Measurements from ENCODE around the gene DUSP28.

The DUSP28 gene

DNA sequence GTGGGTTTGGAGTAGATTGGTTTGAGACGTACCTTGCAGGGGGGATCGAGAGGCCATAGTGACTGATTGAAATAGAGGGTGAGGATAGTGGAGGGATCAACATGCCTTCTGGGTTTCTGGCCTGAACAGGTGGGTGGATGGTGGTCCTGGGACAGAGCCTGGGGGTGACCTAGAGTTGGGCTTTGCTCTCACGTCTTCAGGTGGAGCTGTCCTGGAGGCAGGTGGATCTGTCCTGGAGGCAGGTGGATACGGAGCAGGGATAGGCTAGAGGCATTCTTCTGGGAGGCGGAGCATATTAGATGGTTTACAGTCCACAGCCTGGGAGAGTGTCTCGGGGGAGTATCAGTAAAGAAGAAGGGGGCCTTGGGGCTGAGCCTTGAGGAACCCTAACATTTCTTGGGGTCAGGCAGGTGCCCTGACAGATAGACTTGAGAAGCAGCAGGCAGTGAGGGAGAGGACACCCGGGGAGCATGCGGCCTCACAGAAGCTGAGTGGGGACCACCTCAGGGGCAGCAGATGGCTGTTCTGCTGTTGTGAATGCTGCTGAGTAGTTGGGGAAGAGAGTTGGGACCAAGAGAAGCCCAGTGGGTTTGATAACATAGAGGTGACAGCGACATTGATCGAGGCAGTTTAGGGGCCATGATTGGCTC lies 28.0 kb downstream of the DUSP28 start:
- DNase-seq = no peak

DNA sequence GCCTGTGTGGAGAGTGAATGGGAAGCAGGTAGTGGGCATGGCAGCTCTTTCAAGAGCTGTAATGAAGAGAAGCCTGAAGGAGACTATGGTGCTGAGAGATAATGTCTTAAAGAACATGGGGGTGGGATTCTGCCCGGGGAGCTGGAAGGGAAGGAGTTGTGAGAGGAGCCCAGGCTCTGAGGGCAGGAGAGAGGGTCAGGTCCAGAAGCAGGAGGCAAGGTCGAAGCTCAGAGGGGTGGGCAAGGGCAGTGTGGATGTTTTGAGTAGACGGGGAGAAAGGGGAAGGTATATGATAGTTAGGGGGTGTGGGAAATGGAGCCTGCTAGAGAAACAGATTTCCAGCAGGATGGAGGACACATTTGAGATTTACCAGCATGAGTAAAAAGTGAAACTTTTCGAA lies 28.5 kb downstream of the DUSP28 start:
- no peak for DNase-seq

DNA sequence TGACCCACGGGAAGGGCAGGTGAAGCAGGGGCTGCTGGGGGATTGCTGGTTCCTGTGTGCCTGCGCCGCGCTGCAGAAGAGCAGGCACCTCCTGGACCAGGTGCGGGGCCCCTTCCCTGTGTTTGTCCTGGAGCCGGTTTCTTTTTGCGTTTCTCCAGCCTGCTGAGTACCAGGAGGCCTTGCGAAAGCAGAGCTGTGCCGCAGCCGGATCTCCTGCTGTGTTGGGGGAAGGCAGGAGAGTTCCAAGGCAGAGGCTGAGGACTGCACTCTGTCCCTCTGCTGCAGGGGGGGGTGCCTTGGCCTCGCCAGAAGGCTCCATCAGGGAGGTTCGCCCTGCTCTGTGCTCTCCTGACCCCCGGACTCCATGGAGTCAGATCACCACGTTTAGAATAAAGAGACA lies 29.2 kb downstream of the DUSP28 start:
- no peak for DNase-seq

GRCh38 chr2:240589850-240590525 lies 29.8 kb downstream of the DUSP28 start:
- no peak for DNase-seq

- no peak for DNase-seq
These were observed 30.5 kb downstream of the DUSP28 start for GRCh38 chr2:240590681-240591111.

DNA sequence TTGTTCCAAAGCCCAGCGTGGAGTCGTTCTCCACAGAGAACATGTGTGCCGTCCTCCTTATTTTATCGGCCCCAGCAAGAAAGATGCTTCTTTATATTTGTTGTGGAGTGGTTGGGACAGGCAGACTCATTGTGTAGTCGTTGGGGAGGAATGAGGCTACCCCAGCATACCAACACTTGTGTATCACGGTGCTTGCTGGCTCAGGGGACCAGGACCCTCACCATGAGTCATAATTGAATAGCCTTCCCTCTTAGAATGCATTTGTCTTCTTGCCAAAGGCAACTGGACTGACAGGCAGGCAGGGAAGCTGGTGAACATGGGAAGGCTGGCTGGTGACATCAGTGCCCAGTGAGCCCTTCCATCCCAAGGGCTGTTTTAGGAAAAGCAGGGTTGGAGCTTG lies 31.1 kb downstream of the DUSP28 start:
- DNase-seq = peak; percentile 55

DNA sequence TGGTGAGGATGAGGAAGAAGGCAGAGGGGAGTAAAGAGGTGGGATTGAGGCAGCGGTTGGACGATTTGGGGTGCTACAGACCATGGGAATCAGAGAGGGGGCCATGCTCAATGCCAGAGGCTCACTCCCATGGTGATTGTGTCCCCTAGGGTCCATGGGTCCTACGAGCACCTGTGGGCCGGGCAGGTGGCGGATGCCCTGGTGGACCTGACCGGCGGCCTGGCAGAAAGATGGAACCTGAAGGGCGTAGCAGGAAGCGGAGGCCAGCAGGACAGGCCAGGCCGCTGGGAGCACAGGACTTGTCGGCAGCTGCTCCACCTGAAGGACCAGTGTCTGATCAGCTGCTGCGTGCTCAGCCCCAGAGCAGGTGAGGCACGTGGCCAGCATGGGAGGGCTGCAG lies 31.6 kb downstream of the DUSP28 start:
- no peak for DNase-seq

GRCh38 chr2:240593026-240593702 lies 33.0 kb downstream of the DUSP28 start:
- DNase-seq = no peak

DNA sequence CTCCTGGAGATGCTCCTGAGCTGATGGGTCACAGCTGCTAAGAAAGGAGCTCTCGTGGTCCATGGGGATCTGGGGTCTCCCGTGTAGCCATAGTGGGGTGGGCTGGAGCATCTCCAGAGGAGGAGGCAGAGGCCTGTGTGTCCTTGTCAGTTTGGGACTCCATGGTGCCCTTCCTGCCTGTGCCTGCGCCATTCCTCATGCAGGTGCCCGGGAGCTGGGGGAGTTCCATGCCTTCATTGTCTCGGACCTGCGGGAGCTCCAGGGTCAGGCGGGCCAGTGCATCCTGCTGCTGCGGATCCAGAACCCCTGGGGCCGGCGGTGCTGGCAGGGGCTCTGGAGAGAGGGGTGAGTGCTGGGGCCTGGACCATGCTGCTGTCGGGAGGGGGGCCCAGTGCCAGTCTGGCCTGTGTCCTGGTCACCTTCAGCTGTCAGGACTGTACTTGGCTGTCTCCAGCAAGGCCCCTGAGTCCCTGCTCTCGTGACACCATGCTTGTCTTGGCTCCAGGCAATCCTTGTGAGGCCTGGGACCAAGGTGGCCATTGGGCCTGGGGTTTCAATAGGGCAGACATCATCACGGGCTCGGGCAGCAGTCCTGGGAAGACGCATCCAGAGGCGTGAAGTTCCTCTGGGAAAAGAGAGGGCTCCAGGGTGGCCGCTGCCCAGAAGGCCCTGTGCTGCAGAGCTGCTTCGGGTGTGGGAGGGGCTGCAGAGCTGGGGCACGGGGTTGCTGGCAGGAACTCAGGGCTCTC lies 33.7 kb downstream of the DUSP28 start:
- DNase-seq = no peak

DNA sequence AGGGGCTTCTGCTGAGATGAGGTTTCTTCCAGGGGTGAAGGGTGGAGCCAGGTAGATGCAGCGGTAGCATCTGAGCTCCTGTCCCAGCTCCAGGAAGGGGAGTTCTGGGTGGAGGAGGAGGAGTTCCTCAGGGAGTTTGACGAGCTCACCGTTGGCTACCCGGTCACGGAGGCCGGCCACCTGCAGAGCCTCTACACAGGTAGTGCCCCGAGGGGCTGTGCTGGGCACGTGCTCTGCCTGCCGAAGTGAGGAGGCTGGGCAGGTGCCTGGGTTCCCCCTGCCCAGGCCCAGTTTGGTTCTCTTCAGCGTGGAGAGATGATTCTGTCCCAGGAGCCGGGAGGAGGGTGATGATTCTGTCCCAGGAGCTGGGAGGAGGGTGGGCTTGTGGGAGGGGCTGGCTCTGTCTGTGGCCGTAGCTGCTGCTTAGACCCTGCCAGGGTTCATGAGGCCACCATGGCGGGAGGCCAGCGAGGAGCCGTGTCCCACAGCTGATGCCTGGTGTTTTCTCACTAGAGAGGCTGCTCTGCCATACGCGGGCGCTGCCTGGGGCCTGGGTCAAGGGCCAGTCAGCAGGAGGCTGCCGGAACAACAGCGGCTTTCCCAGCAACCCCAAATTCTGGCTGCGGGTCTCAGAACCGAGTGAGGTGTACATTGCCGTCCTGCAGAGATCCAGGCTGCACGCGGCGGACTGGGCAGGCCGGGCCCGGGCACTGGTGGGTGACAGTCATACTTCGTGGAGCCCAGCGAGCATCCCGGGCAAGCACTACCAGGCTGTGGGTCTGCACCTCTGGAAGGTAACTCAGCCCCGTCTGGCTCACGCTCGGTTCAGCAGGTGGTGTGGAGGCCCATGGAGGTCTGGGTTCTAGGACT lies 34.6 kb downstream of the DUSP28 start:
- no peak for DNase-seq

DNA sequence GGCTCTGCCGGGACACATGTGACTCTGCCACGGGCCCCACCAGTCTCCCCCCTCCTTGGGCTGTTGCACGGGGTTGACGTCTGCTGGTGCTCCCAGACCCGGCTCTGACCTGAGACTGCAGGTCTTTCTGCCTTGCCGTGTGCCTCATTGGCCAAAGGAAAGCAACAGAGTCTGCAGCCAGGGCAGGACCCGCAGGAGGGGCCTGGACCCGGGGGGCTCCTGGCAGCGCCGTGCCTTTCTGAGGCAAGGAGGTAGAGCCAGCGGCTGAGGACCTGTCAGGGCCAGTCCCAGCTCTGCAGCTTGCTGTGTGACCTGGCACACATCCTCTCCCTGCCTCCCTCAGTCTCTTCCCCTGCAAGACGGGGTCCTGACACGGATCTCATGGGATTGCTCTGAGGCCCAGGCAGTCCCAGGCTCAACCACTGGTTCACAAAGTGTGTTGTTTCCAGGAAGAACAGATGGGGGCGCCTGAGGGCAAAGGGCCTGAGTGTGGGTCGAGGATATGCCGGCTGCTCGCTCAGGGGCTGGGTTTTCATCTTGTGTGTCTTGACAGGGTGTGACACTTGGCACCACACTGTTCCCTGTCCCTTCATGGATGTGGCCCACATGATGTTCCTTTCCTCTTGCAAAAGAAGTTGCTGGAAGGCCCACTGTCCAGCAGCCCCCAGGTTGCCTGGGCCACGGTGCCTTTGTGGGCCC lies 35.4 kb downstream of the DUSP28 start:
- DNase-seq = no peak

- no peak for DNase-seq
These were observed 35.9 kb downstream of the DUSP28 start for GRCh38 chr2:240596080-240596460.

DNA sequence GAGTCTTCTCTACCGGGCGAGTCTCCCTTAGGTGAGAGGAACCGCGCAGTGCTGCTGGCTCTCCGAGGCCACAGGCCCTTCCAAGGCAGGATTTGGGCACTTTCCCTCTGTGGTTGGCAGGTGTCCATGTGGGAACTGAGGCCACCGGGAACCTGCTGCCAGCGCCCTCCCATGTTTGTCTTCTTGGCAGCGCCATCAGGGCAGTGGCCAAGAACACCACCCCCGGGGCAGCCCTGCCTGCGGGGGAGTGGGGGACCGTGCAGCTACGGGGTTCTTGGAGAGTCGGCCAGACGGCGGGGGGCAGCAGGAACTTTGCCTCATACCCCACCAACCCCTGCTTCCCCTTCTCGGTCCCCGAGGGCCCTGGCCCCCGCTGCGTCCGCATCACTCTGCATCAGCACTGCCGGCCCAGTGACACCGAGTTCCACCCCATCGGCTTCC lies 36.4 kb downstream of the DUSP28 start:
- DNase-seq = no peak

GRCh38 chr2:240597054-240597418 lies 36.9 kb downstream of the DUSP28 start:
- no peak for DNase-seq

DNA sequence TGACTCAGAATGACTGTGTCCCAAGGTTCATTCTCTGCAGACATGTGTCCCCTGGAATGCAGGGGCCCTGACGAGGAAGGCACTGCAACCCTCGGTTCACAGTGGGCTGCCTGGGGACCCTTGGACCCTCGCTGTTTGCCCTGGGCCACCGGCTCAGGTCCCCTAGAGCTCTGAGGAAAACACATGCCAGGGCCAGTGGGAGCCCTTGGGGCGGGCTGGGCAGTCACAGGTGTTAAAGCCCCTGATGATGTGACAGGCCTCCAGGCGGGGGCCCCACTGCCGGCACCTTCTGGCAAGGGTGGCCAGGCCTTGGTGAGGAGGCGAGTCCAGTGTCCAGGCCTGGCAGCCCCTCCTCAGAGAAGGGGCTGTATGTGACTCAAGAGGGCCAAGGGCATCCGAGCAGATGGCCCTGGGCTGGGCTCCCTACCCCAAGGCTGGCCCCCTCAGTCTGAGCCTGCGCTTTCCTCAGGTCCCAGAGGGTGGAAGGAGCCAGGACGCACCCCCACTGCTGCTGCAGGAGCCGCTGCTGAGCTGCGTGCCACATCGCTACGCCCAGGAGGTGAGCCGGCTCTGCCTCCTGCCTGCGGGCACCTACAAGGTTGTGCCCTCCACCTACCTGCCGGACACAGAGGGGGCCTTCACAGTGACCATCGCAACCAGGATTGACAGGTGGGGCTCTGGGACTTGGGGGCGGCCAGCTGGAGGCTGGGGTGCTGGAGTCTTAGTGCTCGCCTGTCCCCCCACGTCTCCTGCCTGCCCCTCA lies 37.4 kb downstream of the DUSP28 start:
- DNase-seq = no peak

GRCh38 chr2:240598311-240598911 lies 38.3 kb downstream of the DUSP28 start:
- DNase-seq = no peak

- no peak for DNase-seq
These were observed 39.0 kb downstream of the DUSP28 start for GRCh38 chr2:240599141-240599583.

DNA sequence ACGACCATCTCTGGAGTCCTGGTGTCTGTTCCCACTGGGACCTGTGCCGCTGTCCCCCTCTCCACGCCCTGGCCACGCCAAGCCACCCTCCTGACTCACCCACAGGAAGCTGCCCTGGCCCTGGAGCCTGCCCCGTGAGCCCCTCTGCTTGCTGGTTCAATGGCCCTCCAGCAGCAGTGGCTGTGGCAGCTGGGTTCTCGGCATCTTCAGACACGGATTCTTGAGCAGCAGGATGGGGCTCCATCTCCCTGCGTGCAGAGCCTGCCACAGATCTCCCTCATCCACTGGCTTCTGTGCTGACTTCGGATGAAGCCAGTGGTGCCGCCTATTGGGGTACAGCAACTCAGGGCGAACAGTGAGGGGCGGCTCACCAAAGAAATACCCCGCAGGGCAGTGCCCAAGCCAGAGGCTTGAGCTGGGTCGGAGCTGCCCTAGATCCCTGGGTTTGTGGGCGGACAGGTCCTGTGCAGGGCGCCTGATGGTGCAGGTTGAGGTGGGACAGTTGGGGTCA lies 40.3 kb downstream of the DUSP28 start:
- DNase-seq = no peak

GRCh38 chr2:240601061-240601830 lies 41.1 kb downstream of the DUSP28 start:
- no peak for DNase-seq

DNA sequence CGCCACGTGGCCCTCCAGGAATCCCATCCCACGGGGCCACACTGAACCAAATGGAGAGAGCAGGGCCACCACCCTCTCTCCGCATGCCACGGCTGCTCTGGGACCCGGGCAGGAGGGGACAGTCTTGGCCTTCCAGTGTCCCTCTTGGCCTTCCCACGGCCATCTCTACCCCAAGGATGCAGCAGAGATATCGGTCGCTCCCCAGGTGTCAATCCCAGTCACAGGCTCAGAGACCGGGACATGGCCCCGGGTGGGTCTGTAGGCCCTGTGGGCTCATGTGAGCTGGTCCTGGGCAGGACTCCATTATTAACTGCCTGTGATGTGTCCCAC lies 41.6 kb downstream of the DUSP28 start:
- DNase-seq = no peak
